SK-N-SH treated with all-trans-retinoic acid at 6 μM for 48 hours (cell line): Measurements from ENCODE around the gene FAM209A.

Experiments used
- OSR1 ChIP-seq: fragments of 250-450 bp; sonication (Bioruptor Pico); IDR thresholded peaks from 2 replicates; pipeline ENCODE4 v1.8.0; 2022; ENCODE audit warnings: moderate library complexity, mild to moderate bottlenecking, inconsistent platforms
- ZFP3 ChIP-seq: fragments of 250-450 bp; sonication (Bioruptor Pico); IDR thresholded peaks from 2 replicates; pipeline ENCODE4 v1.5.0; 2020; ENCODE audit warnings: mild to moderate bottlenecking, moderate library complexity

DNA sequence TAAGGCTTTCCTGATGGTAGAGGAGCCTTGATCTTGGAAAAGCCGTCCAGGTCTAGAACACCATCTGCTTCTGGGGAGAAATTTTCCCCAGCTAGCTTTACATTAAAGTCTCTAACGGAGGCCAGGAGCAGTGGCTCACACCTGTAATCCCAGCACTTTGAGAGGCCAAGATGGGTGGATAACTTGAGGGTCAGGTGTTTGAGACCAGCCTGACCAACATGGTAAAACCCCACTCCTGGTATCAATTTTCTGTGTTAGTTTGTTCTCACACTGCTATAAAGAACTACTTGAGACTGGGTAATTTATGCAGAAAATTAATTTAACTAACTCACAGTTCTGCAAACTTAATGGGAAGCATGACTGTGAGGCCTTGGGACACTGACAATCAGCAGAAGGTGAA, 46.3 kb downstream of the FAM209A start:
- TF ChIP-seq ZFP3 (CRISPR knock-in tag) (no peak), OSR1 (no peak)
